Measurements from ENCODE around the gene KAT2B. TPM values are rescaled to one million over a fixed set of nuclear protein-coding genes. Genes with fewer than 3 reads are reported as not detected.

Gene KAT2B
- total and polyA plus RNA-seq, 10 donors: 13.6 to 64.3 (median 54.1) TPM

DNA sequence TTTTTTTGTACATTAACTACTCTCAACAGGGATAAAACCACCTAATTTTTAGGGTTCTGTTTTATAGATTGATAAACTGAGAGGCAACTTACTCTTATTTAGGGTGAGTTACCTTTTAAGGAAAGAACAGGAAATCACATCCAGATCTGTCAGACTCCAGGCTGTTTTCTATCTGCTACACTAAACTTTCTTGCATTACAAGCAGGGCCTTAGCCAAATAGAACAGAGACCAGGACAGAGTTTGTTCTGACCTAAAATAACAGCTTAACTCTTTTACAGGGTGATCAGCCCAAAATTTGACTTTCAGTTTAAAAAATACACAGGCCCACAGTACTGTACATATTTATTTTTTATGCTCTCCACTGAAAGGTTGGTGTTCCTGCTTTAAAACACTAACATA is 107.1 kb downstream of the KAT2B start:
- intact Hi-C loops (cut with DNase I; ENCODE audit: low total_unique reads): no loop called here
- no peak for TF ChIP-seq POLR2A (IDR thresholded peaks at IDR 0.05)
- TF ChIP-seq POLR2AphosphoS5 (IDR thresholded peaks at IDR 0.05): no peak
- TF ChIP-seq, protein P1, sequence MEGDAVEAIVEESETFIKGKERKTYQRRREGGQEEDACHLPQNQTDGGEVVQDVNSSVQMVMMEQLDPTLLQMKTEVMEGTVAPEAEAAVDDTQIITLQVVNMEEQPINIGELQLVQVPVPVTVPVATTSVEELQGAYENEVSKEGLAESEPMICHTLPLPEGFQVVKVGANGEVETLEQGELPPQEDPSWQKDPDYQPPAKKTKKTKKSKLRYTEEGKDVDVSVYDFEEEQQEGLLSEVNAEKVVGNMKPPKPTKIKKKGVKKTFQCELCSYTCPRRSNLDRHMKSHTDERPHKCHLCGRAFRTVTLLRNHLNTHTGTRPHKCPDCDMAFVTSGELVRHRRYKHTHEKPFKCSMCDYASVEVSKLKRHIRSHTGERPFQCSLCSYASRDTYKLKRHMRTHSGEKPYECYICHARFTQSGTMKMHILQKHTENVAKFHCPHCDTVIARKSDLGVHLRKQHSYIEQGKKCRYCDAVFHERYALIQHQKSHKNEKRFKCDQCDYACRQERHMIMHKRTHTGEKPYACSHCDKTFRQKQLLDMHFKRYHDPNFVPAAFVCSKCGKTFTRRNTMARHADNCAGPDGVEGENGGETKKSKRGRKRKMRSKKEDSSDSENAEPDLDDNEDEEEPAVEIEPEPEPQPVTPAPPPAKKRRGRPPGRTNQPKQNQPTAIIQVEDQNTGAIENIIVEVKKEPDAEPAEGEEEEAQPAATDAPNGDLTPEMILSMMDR (IDR thresholded peaks at IDR 0.05 in 8 of 11, conservative IDR thresholded peaks at IDR 0.05 in 3 of 11): no peak
- Histone ChIP-seq H3K4me3 (no peak overlapping the region), H3K36me3 (peaks cover 0 to 96% (median 35%) of the 10 kb centered on the region in 6 donors), H3K27ac (no peak overlapping the region), H3K9me3 (peaks cover 0 to 4% (median 0%) of the 10 kb centered on the region in 8 donors), H3K4me1 (no peaks in the 10 kb centered on the region), H3K27me3 (replicated peaks in 1 of 7) (no peaks in the 10 kb centered on the region)
- no peak for DNase-seq

DNA sequence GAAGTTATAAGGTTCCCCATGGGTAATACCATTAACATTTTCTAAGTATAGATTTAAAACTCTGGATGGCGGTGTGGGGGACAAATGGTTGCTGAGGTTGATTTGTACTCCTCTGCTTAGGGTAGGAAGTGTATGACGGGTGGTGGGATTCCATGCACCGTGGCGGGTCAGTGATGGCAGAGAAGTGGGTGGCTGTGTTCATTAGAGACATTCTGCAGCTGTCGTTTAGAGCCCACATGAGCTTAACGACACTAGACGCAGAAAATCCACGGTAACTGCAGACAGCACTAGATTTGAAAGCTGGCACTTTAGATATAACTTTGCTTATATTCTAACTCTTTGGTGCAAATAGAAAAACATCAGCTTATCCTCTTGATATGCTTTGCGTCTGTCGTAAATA is 108.2 kb downstream of the KAT2B start:
- intact Hi-C loops (cut with DNase I; ENCODE audit: low total_unique reads): no loop called here
- Histone ChIP-seq H3K27me3 (replicated peaks in 1 of 7) (no peaks in the 10 kb centered on the region), H3K9me3 (peaks cover 0 to 2% (median 0%) of the 10 kb centered on the region in 8 donors), H3K27ac (no peak overlapping the region), H3K4me3 (no peak overlapping the region), H3K4me1 (no peaks in the 10 kb centered on the region), H3K36me3 (peaks cover 0 to 96% (median 35%) of the 10 kb centered on the region in 6 donors)
- 92 to 97% (median 95%) methylated on average over 10 of the region's 10 CpGs for WGBS, 5 donors
- no peak for DNase-seq
- TF ChIP-seq, protein P1 (IDR thresholded peaks at IDR 0.05 in 8 of 11, conservative IDR thresholded peaks at IDR 0.05 in 3 of 11): no peak
- no peak for TF ChIP-seq POLR2A (IDR thresholded peaks at IDR 0.05)
- no peak for TF ChIP-seq POLR2AphosphoS5 (IDR thresholded peaks at IDR 0.05)

DNA sequence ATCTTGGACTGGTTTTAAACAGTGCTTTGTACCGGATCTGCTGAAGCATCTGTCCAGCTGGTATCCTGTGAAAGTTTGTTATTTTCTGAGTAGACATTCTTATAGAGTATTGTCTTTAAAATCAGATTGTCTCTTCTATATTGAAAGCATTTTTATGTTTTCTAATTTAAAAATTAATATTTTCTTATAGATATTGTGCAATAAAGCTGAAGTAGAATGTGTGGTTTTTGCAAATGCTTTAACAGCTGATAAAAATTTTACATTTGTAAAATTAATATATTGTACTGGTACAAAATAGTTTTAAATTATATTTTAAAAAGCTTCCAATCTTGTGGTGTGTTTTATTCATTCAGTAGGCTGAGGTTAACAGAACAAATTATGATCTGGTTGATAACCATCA is 113.8 kb downstream of the KAT2B start:
- Histone ChIP-seq H3K27me3 (replicated peaks in 1 of 7) (no peaks in the 10 kb centered on the region), H3K27ac (no peak overlapping the region), H3K4me3 (no peak overlapping the region), H3K36me3 (peaks cover 0 to 85% (median 18%) of the 10 kb centered on the region in 6 donors), H3K9me3 (no peaks in the 10 kb centered on the region), H3K4me1 (no peaks in the 10 kb centered on the region)
- TF ChIP-seq POLR2AphosphoS5 (IDR thresholded peaks at IDR 0.05) (no peak), POLR2A (IDR thresholded peaks at IDR 0.05) (no peak)
- TF ChIP-seq, protein P1 (IDR thresholded peaks at IDR 0.05 in 8 of 11, conservative IDR thresholded peaks at IDR 0.05 in 3 of 11): no peak
- DNase-seq: no peak
- WGBS, 5 donors: 98 to 100% (median 100%) methylated on average over 1 of the region's 1 CpG
- intact Hi-C loops (cut with DNase I; ENCODE audit: low total_unique reads): no loop called here

DNA sequence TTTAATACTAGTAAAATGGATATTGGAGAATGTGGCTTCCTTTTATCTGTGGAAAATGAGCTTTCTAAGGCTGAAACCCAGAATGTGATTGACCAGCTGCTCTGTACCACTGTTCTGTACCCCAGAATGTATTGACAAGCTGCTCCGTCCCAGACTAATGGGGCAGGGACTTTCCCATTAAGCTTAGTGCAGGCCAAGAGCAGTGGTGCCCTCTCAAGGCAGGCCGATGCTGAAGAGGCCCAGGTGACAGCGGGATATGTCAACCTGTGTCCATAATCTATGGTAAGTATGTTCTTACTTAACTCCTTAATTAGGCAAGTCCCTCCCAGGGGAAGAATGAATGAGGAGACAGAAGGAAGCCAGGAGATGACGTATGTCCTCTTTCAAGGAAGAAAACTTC is 114.7 kb downstream of the KAT2B start:
- WGBS, 5 donors: 91 to 95% (median 94%) methylated on average over 4 of the region's 4 CpGs
- intact Hi-C loops (cut with DNase I; ENCODE audit: low total_unique reads): no loop called here
- H3K36me3 ChIP-seq: peaks cover 0 to 85% (median 16%) of the 10 kb centered on the region in 6 donors
- H3K27me3 ChIP-seq (replicated peaks in 1 of 7): no peaks in the 10 kb centered on the region
- H3K4me1 ChIP-seq: peaks cover under 1 to 7% (median 3%) of the 10 kb centered on the region in 6 donors
- H3K4me3 ChIP-seq: no peak overlapping the region
- DNase-seq: no peak
- TF ChIP-seq POLR2AphosphoS5 (IDR thresholded peaks at IDR 0.05) (peak in 1 of 3 donors; percentile 4), POLR2A (IDR thresholded peaks at IDR 0.05) (no peak)
- TF ChIP-seq, protein P1 (IDR thresholded peaks at IDR 0.05 in 8 of 11, conservative IDR thresholded peaks at IDR 0.05 in 3 of 11): no peak
- no peak overlapping the region for H3K27ac ChIP-seq
- no peaks in the 10 kb centered on the region for H3K9me3 ChIP-seq
